Fibroblast of villous mesenchyme (primary cell): ENCODE data around the gene DDT. TPM values are rescaled to one million over a fixed set of nuclear protein-coding genes. Genes with fewer than 3 reads are reported as not detected.
"Not testable (repeated sequence)": the region's sequence is repeated elsewhere in the genome, so short reads cannot be mapped to it uniquely, and the experiment has no call there.

Experiments used
- DNase-seq: peaks from one replicate; pipeline ENCODE4 v3.0.0-alpha.2; 2010; ENCODE audit warnings: low read depth
- H3K4me3 ChIP-seq: 2 replicates; pipeline ENCODE4 v1.5.1; 2011; ENCODE audit warnings: low read depth, mild to moderate bottlenecking, low read length
- total RNA-seq: library from RNA; depleted of rRNA; stranded (reverse); fragments of >200 nt; gene quantifications from 2 replicates; pipeline ENCODE4 v1.2.3, GENCODE V29; 2012
- TF ChIP-seq, protein P1 (sequence below): IDR thresholded peaks from 2 replicates; pipeline ENCODE4 v1.5.1; 2012; ENCODE audit warnings: low read depth, mild to moderate bottlenecking, low read length; ENCODE audit not compliant: insufficient read depth

DDT gene
- 88.9 and 109 TPM in 2 replicates for total RNA-seq

DNA sequence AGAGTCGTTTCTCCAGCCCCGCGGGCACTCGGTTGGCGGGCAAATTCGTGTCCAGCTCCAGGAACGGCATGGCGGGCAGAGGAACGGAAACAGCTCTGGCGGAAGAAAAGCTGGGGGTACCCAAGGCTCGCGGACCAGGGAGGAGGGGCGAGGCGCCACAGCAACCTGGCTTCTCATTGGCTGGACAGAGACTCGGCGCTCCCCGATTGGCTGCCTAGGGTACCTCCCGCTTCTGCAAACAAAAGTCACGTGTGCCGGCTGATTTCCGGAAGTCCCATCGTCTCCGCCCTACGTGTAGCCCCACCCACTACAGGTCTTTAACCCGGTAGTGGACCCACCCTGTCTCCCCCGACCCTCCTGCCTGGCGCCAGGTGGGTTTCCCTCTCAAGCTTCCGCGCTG, at the start of gene DDT:
DDT (minus strand) TSS at position 97 of the 400 bp plus-strand sequence; CDS start at position 70, 27 bp downstream.
- H3K4me3 ChIP-seq, DNase-seq: not testable (repeated sequence)

DNA sequence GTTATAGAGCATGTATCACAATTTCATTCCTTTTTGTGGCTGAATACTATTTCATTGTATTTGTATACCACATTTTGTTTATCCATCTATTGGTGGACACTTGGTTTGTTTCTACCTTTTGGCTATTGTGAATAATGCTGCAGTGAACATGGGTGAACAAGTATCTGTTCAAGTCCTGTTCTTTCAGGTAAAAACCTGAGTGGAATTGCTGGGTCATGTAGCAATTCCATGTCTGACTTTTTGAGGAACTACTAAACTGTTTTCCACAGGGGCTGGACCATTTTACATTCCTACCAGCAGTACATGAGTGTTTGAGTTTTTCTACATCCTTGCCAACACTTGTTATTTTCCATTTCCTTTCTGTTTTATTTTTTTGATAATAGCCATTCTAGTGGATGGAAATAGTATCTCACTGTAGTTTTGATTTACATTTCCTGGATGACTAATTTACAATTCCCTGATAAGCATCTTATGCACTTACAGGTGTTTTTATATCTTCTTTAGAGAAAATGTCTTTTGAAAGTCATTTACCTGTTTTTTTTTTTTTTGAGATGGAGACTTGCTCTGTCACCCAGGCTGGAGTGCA, 49.1 kb upstream of the DDT start:
- H3K4me3 ChIP-seq: no peak overlapping the region
- TF ChIP-seq, protein P1, sequence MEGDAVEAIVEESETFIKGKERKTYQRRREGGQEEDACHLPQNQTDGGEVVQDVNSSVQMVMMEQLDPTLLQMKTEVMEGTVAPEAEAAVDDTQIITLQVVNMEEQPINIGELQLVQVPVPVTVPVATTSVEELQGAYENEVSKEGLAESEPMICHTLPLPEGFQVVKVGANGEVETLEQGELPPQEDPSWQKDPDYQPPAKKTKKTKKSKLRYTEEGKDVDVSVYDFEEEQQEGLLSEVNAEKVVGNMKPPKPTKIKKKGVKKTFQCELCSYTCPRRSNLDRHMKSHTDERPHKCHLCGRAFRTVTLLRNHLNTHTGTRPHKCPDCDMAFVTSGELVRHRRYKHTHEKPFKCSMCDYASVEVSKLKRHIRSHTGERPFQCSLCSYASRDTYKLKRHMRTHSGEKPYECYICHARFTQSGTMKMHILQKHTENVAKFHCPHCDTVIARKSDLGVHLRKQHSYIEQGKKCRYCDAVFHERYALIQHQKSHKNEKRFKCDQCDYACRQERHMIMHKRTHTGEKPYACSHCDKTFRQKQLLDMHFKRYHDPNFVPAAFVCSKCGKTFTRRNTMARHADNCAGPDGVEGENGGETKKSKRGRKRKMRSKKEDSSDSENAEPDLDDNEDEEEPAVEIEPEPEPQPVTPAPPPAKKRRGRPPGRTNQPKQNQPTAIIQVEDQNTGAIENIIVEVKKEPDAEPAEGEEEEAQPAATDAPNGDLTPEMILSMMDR: no peak
- DNase-seq: no peak

DNA sequence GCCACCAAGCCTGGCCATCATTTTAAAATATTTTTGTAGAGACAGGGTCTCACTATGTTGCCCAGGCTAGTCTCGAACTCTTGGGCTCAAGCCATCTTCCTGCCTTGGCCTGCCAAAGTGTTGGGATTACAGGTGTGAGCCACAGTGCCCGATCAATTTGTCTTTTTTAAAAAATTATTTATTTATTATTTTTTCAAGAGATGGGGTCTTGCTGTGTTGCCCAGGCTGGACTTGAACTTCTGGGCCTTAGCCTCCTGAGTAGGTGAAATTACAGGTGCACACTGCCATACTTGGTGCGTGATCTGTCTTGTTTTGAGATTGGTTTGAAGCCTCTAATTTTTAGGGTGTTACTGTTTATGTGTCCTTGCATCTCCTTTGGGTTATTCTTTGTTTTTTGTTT, 47.1 kb upstream of the DDT start:
- H3K4me3 ChIP-seq: no peak overlapping the region
- TF ChIP-seq, protein P1: no peak
- DNase-seq: no peak

DNA sequence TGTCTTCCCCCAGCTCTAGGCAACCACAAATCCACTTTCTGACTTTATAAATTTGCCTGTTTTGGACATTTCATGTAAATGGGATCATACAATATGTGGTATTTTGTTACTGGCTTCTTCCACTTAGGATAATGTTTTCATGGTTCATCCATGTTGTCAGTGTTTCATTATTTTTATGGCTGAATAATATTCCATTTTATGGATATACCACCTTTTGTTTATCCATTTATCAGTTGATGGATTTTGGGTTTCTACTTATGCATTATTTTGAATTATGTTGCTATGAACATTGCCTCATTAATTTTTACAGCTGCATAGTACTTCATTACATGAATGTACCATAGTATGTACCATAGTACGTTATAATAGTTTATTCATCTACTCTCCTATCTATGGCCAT, 41.9 kb upstream of the DDT start:
- TF ChIP-seq, protein P1: no peak
- H3K4me3 ChIP-seq: no peak overlapping the region
- DNase-seq: no peak

DNA sequence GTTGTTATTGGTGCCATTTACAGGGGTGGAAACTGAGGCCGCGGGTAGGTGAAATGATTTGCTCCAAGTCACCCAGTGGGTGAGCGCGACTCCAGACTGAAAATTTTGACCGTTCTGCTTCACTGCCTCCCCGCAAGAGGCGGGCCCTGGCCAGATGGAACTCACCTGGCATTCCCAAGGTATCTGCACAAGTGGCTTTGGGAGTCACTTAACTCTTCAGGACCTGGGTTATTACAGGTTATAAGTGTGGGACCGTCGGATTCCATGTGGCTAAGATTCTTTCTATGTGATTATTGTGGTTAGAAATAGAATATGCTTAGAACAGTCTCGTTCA, 37.5 kb upstream of the DDT start:
- TF ChIP-seq, protein P1: no peak
- H3K4me3 ChIP-seq: peak overlapping the region; percentile 82
- peak; percentile 6 for DNase-seq

DNA sequence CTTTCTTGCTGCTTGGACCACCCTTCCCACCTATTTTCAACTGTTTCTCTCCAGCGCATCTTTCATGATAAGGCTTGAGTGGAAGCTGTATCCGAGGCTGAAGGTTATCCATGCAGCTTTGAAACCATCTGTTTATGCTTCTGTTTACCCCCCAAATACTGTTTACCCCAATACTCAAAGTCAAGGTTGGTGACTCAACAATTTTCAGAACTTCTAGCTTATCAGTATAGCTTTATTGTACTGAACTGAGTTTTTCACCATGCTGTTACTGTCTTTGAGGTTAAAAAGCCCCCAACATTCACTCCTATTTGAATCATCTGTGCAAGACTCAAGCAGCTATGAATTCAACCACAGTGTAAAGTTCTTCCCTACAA, 35.8 kb upstream of the DDT start:
- TF ChIP-seq, protein P1: no peak
- H3K4me3 ChIP-seq: no peak overlapping the region
- DNase-seq: no peak

DNA sequence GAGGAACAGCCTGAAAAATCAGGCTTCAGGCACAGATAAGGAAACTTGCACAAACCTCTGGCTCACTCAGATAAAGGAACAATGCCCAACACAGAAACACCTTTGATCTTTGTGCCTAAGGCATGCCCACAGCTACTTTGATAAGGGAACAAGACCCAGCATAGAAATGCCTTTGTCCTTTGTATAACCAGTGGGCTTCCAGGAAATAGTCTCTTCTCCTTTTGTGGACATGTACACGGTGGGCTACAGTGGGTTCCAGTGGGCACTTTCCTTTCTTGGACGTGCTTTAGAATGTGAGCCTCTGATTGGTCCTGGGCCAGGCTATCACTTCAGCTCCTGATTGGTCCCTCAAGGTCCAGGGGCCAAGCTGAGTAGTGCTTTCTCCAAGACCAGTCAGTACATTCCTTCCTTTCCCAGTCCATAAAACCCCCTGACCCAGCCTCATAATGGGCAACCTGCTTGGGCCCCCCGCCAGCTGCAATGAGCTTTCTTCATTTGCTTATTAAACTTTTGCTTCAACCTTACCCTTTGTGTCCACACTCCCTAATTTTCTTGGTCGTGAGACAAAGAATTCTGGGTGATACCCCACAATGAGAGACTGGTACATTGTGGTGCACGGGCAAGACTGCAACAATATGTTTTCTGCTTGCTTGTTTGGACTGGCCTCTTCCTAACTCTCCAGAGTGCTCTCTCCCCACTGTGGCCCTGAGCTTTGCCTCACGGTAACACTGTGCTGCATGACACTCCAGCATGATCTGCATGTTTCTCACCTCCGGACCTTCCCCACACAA, 35.2 kb upstream of the DDT start:
- TF ChIP-seq, protein P1: no peak
- H3K4me3 ChIP-seq: no peak overlapping the region
- no peak for DNase-seq
